D721Med (cell line): ENCODE results near the gene PNRC1.

Source experiments
- DNase-seq: peaks from one replicate; pipeline ENCODE4 v3.0.0; 2011; ENCODE audit warnings: low spot score; ENCODE audit not compliant: insufficient read length
- FAIRE-seq: peaks from 2 replicates; lab custom pipeline; 2011; peaks lifted over from hg19 to GRCh38; lab: Jason Lieb, UNC
- TF ChIP-seq, protein P1 (sequence below): IDR thresholded peaks from 2 replicates; pipeline ENCODE4 v1.5.1; 2012; ENCODE audit warnings: mild to moderate bottlenecking, control low read depth; ENCODE audit not compliant: insufficient read depth; ENCODE audit errors: missing control alignments

The PNRC1 gene

GRCh38 chr6:89084542-89084941 is 4.0 kb downstream of the PNRC1 start:
- FAIRE-seq (no peak), DNase-seq (no peak)
- TF ChIP-seq, protein P1, sequence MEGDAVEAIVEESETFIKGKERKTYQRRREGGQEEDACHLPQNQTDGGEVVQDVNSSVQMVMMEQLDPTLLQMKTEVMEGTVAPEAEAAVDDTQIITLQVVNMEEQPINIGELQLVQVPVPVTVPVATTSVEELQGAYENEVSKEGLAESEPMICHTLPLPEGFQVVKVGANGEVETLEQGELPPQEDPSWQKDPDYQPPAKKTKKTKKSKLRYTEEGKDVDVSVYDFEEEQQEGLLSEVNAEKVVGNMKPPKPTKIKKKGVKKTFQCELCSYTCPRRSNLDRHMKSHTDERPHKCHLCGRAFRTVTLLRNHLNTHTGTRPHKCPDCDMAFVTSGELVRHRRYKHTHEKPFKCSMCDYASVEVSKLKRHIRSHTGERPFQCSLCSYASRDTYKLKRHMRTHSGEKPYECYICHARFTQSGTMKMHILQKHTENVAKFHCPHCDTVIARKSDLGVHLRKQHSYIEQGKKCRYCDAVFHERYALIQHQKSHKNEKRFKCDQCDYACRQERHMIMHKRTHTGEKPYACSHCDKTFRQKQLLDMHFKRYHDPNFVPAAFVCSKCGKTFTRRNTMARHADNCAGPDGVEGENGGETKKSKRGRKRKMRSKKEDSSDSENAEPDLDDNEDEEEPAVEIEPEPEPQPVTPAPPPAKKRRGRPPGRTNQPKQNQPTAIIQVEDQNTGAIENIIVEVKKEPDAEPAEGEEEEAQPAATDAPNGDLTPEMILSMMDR: no peak

DNA sequence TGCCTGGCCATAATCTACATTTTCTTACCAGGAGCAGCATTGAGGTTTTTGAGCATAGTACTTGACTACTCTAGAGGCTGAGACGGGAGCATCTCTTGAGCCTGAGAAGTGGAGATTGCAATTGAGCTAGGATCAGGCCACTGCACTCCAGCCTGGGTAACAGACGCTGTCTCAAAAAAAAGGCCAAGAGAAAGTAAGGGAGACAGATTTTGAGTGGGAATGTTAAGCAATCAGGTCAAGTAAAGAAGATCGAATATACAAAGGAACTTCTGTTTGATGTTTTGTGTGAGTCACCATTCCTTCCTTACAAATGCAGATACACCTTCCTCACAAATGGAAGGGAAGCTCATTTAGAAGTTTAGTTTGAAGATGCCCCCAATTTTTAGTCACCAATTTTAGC is 4.4 kb downstream of the PNRC1 start:
- no peak for FAIRE-seq
- TF ChIP-seq, protein P1: no peak
- DNase-seq: no peak

DNA sequence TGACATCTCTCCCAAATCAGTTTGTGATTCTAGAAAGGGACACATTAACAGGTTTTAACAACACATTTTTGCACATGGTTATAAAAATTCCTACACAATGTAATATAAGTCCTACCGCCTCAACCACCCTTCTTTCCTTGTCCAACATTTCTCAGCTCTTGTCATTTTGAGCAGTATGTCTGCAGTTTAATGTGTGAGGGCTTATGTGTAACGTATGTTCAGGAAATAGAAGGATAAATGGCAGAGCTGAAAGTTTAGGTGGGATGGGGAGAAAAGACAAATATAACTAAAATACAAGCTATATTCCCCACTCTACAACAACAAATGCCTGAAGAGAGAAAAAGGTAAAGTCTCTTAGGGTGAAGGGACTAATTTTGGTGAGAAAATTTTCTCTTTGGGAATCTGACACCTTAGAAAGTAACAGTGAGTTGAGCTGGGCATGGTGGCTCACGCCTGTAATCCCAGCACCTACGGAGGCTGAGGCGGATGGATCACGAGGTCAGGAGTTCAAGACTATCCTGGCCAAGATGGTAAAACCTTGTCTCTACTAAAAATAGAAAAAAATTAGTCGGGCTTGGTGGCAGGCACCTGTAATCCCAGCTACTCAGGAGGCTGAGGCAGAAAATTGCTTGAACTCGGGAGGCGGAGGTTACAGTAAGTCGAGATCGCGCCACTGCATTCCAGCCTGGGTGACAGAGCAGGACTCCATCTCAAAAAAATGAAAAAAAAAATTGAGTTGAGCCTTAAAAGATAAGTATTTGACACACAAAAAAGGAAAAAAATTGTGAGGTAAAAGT is 5.1 kb downstream of the PNRC1 start:
- TF ChIP-seq, protein P1: no peak
- DNase-seq (no peak), FAIRE-seq (no peak)

DNA sequence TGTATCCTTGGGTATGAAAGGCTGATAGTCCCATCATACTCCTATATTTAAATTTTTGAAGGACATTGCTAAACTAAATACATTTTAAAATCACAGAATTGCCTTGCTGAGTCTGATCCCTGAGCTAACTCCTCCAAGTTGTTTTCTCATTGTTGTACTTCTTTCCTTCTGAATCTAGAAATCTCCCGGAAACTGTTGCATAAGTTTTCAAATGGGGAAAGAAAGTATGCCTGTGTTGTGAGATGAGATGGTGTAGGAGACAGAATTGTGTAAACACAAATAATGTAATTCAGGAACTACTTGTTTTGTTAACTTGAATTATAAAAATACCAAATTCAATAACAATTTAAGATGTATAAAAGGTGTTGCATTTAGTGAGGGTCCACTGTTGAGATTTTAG is 7.3 kb downstream of the PNRC1 start:
- DNase-seq (no peak), FAIRE-seq (no peak)
- TF ChIP-seq, protein P1: no peak

DNA sequence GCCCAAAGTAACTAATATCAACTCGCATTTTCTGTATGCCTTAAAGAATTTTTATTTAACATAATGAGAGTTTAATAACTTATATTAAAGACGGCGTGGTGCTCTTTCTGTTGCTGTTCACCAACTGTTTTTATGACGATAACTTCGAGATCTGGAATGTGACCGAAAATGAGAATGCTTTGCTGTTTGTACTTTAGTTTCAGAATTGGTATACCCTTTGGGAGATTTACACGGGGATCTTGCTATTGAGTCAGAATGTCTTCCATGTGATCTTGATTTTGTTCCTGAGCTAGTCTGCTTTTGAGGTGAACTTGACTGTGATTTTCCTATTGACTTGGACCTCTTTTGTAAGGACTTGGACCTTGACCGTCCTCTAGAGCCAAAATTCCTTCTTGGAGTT is 17.9 kb downstream of the PNRC1 start:
- DNase-seq: no peak
- TF ChIP-seq, protein P1: no peak
- no peak for FAIRE-seq

DNA sequence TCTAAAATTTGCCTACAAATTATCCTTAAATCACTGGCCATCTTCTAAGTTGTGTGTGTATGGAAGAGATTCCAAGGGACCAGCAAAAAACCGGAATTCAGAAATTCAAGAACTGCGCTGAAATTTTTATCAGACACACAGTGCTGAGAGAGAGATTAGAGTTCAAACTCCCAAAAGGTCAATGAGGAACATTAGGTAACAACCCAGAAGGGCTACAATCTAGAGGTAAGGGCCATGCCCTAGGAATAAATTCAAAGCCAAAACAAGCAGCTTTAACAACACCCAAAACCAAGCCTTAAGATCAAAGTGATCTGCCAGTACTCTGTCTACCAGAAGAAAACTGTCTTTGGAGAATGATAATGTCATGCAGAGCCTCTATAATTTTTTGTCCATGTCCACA is 19.6 kb downstream of the PNRC1 start:
- FAIRE-seq (no peak), DNase-seq (no peak)

DNA sequence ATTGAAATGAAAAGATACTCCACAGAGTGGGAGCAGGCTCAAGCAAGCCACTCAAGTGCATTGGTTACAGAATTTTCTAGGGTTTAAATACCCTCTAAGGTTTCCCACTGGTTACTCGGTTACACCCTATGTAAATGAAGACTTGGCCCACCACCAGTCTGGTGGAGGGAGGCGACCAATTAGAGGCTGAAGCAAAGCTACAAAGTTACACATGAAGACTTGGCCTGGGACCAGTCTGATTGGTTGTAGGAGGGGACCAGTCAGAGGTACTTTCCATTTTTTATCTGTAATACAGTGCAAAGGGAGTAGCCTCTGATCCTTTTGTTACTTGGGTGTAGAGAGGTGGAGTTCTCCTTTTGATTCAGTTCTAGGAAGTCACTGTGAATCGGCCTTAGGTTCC is 29.7 kb downstream of the PNRC1 start:
- DNase-seq (no peak), FAIRE-seq (no peak)
- TF ChIP-seq, protein P1: no peak

More for the DNA sequence above, 19.6 kb downstream of the PNRC1 start:
- TF ChIP-seq, protein P1: no peak
